Activated CD8-positive, alpha-beta T cell treated with anti-CD3 and anti-CD28 coated beads, Interleukin-2, amount 10 ng/mL, durations not matched to agents 7 days and 5 days (primary cell): Measurements from ENCODE around the gene MAGEA6. TPM values are rescaled to one million over a fixed set of nuclear protein-coding genes. Genes with fewer than 3 reads are reported as not detected.
"Not testable (repeated sequence)": the region's sequence is repeated elsewhere in the genome, so short reads cannot be mapped to it uniquely, and the experiment has no call there.

ENCODE experiments used
- ATAC-seq: fragments of 150-1000 bp; cut with Tn5 transposase; one replicate; pipeline ENCODE4 v1.10.0; 2021; ENCODE audit warnings: moderate library complexity
- CTCF ChIA-PET: fragments of 350-600 bp; sonication (Branson Sonifier 250); formaldehyde crosslinking; loops from one replicate; lab custom pipeline; 2021; ENCODE audit warnings: antibody characterized with exemption; lab: Charles Lee
- POLR2A ChIA-PET: fragments of 350-600 bp; sonication (Branson Sonifier 250); formaldehyde crosslinking; loops from one replicate; lab custom pipeline; 2021; ENCODE audit warnings: antibody characterized with exemption; lab: Charles Lee
- DNase-seq: peaks from one replicate; pipeline ENCODE4 v3.0.0-alpha.2; 2020
- H3K27ac Mint-ChIP-seq: one replicate; pipeline ENCODE4 v1.8.0; 2021; ENCODE audit warnings: mild to moderate bottlenecking, mixed read lengths
- H3K27me3 Mint-ChIP-seq: one replicate; pipeline ENCODE4 v1.8.0; 2021; ENCODE audit warnings: low read depth, mixed read lengths
- H3K36me3 Mint-ChIP-seq: one replicate; pipeline ENCODE4 v1.8.0; 2021; ENCODE audit warnings: low read depth, mixed read lengths
- H3K4me1 Mint-ChIP-seq: one replicate; pipeline ENCODE4 v1.8.0; 2021; ENCODE audit warnings: low read depth, mixed read lengths
- H3K4me3 Mint-ChIP-seq: one replicate; pipeline ENCODE4 v1.8.0; 2021; ENCODE audit warnings: mild to moderate bottlenecking, mixed read lengths
- H3K9me3 Mint-ChIP-seq: one replicate; pipeline ENCODE4 v1.8.0; 2022; ENCODE audit warnings: mixed read lengths; ENCODE audit not compliant: insufficient read depth
- total RNA-seq, 2 experiments: library from RNA; stranded (reverse); gene quantifications; one replicate each; pipeline ENCODE4 v1.2.3, GENCODE V29; 2021

Gene MAGEA6
- total RNA-seq, 2 experiments from 2014 or later: not detected

GRCh38 chrX:152759544-152759943 lies 9.9 kb downstream of the MAGEA6 start:
- H3K36me3 Mint-ChIP-seq, H3K4me1 Mint-ChIP-seq, DNase-seq, ATAC-seq, H3K4me3 Mint-ChIP-seq, H3K9me3 Mint-ChIP-seq, H3K27me3 Mint-ChIP-seq, H3K27ac Mint-ChIP-seq, CTCF ChIA-PET, POLR2A ChIA-PET: not testable (repeated sequence)

GRCh38 chrX:152758918-152759317 lies 10.6 kb downstream of the MAGEA6 start, which contains the start of gene CSAG3:
CSAG3 (plus strand) TSS chrX:152759218.
- H3K36me3 Mint-ChIP-seq, H3K4me3 Mint-ChIP-seq, H3K9me3 Mint-ChIP-seq, H3K27me3 Mint-ChIP-seq, H3K4me1 Mint-ChIP-seq, CTCF ChIA-PET, POLR2A ChIA-PET, DNase-seq, H3K27ac Mint-ChIP-seq, ATAC-seq: not testable (repeated sequence)

GRCh38 chrX:152754871-152755270 lies 14.6 kb downstream of the MAGEA6 start:
- ATAC-seq, DNase-seq, H3K9me3 Mint-ChIP-seq, H3K27ac Mint-ChIP-seq, H3K27me3 Mint-ChIP-seq, POLR2A ChIA-PET, H3K36me3 Mint-ChIP-seq, H3K4me3 Mint-ChIP-seq, CTCF ChIA-PET, H3K4me1 Mint-ChIP-seq: not testable (repeated sequence)

GRCh38 chrX:152753686-152754650 lies 15.5 kb downstream of the MAGEA6 start, which contains the start of gene MAGEA2:
MAGEA2 (minus strand) TSS chrX:152753842; CDS start chrX:152751363, 2,479 bp downstream.
- H3K36me3 Mint-ChIP-seq, H3K27ac Mint-ChIP-seq, ATAC-seq, H3K4me1 Mint-ChIP-seq, POLR2A ChIA-PET, H3K9me3 Mint-ChIP-seq, H3K27me3 Mint-ChIP-seq, DNase-seq, H3K4me3 Mint-ChIP-seq, CTCF ChIA-PET: not testable (repeated sequence)

- no peak for DNase-seq
- no peaks in the 10 kb centered on the region for H3K9me3 Mint-ChIP-seq
- ChIA-PET CTCF (no interaction called here), POLR2A (no interaction called here)
- no peak overlapping the region for H3K27ac Mint-ChIP-seq
- H3K4me1 Mint-ChIP-seq: no peaks in the 10 kb centered on the region
- ATAC-seq: no peak
- H3K36me3 Mint-ChIP-seq: no peaks in the 10 kb centered on the region
- no peaks in the 10 kb centered on the region for H3K27me3 Mint-ChIP-seq
- H3K4me3 Mint-ChIP-seq: no peak overlapping the region
Measured at GRCh38 chrX:152738560-152738959, 30.9 kb downstream of the MAGEA6 start.

- H3K27me3 Mint-ChIP-seq, H3K4me3 Mint-ChIP-seq, H3K36me3 Mint-ChIP-seq, DNase-seq, CTCF ChIA-PET, ATAC-seq, H3K4me1 Mint-ChIP-seq, H3K27ac Mint-ChIP-seq, POLR2A ChIA-PET, H3K9me3 Mint-ChIP-seq: not testable (repeated sequence)
Measured at GRCh38 chrX:152736528-152736927, 33.0 kb downstream of the MAGEA6 start.

GRCh38 chrX:152735860-152736511 lies 33.5 kb downstream of the MAGEA6 start:
- H3K27me3 Mint-ChIP-seq: no peaks in the 10 kb centered on the region
- H3K36me3 Mint-ChIP-seq: no peaks in the 10 kb centered on the region
- ChIA-PET POLR2A (no interaction called here), CTCF (no interaction called here)
- DNase-seq (no peak), ATAC-seq (no peak)
- no peaks in the 10 kb centered on the region for H3K9me3 Mint-ChIP-seq
- H3K4me1 Mint-ChIP-seq: no peaks in the 10 kb centered on the region
- H3K4me3 Mint-ChIP-seq: no peak overlapping the region
- H3K27ac Mint-ChIP-seq: no peak overlapping the region

- no peaks in the 10 kb centered on the region for H3K9me3 Mint-ChIP-seq
- no peaks in the 10 kb centered on the region for H3K4me1 Mint-ChIP-seq
- no peak overlapping the region for H3K27ac Mint-ChIP-seq
- no peak for ATAC-seq
- no peaks in the 10 kb centered on the region for H3K36me3 Mint-ChIP-seq
- ChIA-PET POLR2A (no interaction called here), CTCF (no interaction called here)
- no peaks in the 10 kb centered on the region for H3K27me3 Mint-ChIP-seq
- no peak for DNase-seq
- H3K4me3 Mint-ChIP-seq: no peak overlapping the region
Measured at GRCh38 chrX:152735101-152735500, 34.4 kb downstream of the MAGEA6 start.

GRCh38 chrX:152734143-152734858 lies 35.2 kb downstream of the MAGEA6 start:
- H3K4me3 Mint-ChIP-seq, H3K9me3 Mint-ChIP-seq, ATAC-seq, H3K27ac Mint-ChIP-seq, H3K4me1 Mint-ChIP-seq, CTCF ChIA-PET, DNase-seq, H3K36me3 Mint-ChIP-seq, POLR2A ChIA-PET, H3K27me3 Mint-ChIP-seq: not testable (repeated sequence)

- no peaks in the 10 kb centered on the region for H3K4me1 Mint-ChIP-seq
- no peaks in the 10 kb centered on the region for H3K9me3 Mint-ChIP-seq
- no peak within 1 kb of the TSS for H3K4me3 Mint-ChIP-seq
- no peaks in the 10 kb centered on the region for H3K36me3 Mint-ChIP-seq
- no peak for DNase-seq
- CTCF ChIA-PET: no interaction called here
- POLR2A ChIA-PET: no interaction called here
- H3K27ac Mint-ChIP-seq: no peak within 1 kb of the TSS
- H3K27me3 Mint-ChIP-seq: peaks cover 3% of the 10 kb centered on the region
- ATAC-seq: no peak
Measured at GRCh38 chrX:152733261-152733975, 36.1 kb downstream of the MAGEA6 start, which contains the start of the genes CSAG1 and MAGEA12. CSAG1 (minus strand) TSS chrX:152733721; CDS start chrX:152732460, 1,261 bp downstream. MAGEA12 (plus strand) TSS chrX:152733757; CDS start chrX:152736162, 2,405 bp downstream.

GRCh38 chrX:152725409-152725808 lies 44.1 kb downstream of the MAGEA6 start:
- DNase-seq: no peak
- Mint-ChIP-seq H3K4me1 (no peaks in the 10 kb centered on the region), H3K27me3 (peaks cover 3% of the 10 kb centered on the region), H3K36me3 (no peaks in the 10 kb centered on the region), H3K4me3 (no peak overlapping the region), H3K27ac (no peak overlapping the region), H3K9me3 (no peaks in the 10 kb centered on the region)
- ChIA-PET CTCF (no interaction called here), POLR2A (no interaction called here)
- no peak for ATAC-seq
